HG03354 (cell line): ENCODE results near the gene IGFL2.
"Not testable (repeated sequence)": the region's sequence is repeated elsewhere in the genome, so short reads cannot be mapped to it uniquely, and the experiment has no call there.

Experiments
- ATAC-seq: cut with Tn5 transposase; IDR thresholded peaks from one replicate; pipeline ENCODE4 v1.9.1; 2021; ENCODE audit warnings: mild to moderate bottlenecking; ENCODE audit not compliant: unreplicated experiment, poor library complexity, severe bottlenecking

Gene IGFL2

DNA sequence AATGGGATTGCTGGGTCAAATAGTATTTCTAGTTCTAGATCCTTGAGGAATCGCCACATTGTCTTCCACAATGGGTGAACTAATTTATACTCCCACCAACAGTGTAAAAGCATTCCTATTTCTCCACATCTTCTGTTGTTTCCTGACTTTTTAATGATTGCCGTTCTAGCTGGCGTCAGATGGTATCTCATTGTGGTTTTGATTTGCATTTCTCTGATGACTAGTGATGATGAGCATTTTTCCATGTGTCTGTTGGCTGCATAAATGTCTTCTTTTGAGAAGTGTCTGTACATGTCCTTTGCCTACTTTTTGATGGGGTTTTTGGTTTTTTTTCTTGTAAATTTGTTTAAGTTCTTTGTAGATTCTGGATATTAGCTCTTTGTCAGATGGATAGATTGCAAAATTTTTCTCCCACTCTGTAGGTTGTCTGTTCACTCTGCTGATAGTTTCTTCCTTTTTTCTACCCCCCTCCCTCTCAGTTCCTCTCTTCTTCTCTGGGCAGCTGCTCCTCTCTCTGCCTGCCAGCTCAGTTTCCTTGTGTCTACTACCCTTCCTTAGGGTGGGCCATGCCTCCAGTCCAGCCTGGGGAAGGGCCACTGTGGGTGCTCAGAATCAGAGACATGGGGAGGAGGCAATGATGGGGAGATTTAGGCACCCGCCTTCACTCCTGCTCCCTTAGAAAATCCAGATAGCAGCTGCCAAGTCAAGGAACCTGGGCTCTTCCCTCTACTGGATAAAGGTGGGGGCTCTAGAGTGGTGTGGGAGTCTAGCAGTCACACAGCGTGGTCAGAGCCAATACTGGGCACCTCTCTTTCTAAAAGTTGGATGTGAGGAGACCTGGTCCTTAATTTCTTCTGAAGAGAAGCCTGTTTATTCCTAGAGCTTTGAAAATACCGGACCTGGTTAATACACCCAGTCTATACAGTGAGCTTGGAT lies 37.0 kb downstream of the IGFL2 start:
- ATAC-seq, result peak; percentile 46

DNA sequence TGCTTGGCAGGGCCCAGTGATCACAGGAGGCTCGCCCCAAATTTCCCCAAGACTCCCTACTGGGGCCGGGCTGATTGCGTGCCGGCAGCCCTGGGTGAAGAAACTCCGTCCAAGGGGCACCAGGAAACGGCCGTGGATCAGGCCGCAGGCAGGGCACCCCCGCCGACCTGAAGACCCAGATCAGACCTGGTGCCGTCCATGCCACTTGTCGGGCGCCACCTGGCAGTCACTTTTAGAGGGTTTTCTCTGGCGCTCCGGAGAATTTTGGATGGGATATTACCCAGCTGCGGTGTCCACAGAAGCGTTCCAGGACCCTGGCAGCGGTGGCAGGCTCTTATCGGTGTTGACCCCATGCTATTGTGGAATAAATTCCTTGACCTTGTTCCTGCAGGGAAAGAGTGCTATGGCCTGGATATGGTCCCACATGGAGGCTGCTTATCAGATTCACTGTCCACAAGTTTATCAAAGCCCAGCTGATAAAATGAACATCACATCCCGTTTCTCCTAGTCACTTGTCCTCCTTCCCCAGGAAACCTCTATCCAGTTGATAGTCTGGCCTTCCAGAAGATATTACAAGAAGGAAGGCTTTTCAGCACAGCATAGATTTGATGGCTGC lies 38.2 kb downstream of the IGFL2 start:
- ATAC-seq, result no peak

DNA sequence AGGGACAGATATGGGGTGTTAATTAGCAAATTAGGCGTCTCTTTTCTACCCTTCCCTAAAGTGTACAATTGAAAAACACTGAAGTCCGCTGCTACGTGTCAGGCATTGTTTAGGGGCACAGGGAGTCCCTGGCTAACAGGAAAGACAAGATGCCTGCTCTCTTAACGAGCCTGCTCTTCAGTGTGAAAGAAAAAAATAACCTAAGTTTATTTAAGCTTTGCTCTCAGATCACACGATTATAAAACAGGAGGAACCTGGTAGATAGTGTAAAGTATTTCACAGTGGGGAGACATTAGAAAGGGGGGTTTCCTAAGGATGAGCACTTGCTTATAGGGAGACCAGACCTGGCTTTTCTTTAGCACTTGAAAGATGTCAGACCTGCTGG lies 38.7 kb downstream of the IGFL2 start:
- ATAC-seq, result no peak

DNA sequence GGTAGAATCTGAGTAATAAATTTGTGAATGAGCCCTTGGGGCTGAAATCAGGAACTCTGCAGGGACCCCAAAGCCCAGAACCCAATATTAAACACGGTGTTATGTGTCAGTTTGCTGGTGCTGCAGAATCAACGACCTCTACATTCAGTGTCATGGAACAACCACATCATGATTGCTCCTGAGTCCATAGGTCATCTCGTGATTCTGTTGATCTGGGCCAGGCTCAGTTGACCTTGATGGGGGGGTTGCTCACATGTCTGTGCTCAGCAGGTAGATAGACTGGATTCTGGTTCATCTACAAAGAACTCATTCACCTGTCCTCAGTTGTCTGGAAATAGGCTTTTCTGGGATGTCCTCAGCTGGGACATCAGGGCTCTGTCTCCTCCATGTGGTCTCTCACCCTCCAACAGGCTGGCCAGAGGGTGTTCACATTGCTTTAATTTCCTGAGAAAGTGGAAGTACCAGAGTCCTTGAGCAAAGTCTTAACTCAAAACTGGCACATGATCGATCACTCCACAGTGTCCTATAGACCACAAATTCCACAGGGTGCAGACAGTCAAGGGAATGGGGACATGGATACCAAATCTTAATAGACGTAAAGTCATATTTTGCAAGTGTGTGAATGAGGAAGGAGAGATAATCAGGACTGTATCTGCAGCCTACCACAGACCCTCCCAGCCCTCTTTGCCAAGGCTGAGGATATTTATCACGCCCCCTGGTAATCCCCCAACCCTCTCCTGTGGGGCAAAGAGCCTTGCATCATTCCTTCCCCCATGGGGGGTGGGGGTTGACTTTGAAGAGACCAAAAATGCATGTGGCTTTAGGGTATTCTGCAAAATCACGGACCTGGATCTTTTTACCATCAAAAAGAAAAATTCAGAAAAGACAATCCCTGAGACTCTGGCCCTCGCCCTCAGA lies 42.2 kb downstream of the IGFL2 start:
- no peak for ATAC-seq

DNA sequence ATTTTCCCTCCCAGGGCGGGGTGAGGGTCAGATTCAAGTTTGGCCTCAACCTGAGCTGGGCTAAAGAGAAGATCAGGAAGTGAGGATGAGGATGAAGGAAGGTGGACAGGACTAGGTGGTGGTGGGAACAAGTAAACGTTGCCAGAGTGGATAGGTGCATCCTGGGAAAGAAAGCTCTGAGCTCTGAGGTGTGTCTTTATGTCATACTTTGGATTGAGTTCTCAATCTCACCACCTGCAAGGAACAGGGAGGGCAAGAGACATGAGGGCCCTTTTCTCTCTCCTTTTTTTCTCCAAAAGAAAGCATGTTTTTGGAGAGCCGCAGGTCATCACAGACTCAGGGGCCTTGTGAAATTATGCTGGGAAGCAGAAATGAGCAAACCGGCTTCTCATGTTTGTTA lies 43.3 kb downstream of the IGFL2 start:
- ATAC-seq, result no peak

DNA sequence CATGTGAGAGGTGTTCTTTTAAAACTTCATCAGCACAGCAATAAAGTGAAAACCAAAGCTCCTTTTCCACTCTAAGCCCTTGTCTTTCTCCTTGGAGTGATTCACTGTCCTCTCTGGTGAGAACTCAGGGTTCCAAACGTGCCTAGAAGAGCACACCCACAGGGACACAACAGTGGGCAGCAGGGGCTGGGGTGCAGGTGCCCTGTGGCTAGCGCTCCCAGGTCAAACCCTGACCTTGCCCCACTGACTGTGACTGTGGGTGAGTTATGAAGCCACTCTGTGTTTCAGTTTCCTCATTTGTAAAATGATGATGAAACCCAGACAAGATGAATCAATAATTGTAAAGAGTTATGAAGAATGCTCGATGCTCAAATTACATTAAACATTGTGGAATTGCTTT lies 43.9 kb downstream of the IGFL2 start:
- ATAC-seq, result no peak

DNA sequence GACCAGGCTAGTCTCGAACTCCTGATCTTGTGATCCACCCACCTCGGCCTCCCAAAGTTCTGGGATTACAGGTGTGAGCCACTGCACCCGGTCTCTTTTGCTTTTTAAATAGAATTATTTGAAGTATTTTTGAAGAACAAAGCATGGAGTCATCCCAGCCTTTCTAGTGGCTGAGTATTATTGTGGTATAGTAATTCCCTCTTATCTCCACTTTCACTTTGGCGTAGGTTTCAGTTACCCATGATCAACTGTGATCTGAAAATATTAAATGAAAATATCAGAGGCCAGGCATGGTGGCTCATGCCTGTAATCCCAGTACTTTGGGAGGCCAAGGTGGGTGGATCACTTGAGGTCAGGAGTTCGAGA lies 44.6 kb downstream of the IGFL2 start:
- not testable (repeated sequence) for ATAC-seq

DNA sequence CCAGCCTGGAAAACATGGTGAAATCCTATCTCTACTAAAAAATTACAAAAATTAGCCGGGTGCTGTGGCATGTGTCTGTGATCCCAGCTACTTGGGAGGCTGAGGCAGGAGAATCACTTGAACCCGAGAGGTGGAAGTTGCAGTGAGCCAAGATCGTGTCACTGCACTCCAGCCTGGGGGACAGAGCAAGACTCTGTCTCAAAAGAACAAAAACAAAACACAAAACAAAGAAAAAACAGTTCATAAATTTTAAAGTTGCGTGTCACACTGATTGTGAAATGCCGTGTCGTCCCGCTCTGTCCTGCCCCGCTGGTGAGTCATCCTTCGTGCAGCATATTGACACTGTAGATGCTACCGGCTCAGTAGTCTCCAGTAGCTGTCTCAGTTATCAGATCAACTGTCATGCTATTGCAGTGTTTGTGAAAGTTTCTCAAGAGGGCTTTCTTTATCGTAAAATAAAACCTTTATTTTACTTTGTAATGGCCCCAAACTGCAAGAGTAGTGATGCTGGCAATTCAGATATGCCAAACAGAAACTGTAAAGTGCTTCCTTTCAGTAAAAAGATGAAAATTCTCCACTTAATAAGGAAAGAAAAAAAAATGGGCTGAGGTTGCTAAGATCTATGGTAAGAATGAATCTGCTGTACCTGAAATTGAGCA lies 45.1 kb downstream of the IGFL2 start:
- no peak for ATAC-seq

DNA sequence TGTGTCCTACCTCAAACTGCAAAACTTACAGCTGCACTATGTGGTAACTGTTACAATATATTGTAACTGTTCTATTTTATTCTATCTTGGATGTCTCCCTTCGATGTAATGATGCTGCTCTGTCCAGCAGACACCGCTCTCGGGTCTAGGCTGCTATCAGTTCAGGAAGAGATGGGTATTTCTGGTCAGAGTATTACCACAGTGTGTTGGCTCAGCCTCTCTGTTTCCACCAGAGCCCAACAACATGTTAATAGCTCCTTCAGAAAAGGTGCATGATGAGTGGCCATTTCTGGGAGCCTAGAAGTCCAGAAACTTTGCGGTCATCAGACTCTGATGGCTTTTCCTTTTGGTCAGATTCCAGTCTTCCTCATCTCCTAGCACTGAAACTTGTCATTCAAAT lies 45.6 kb downstream of the IGFL2 start:
- no peak for ATAC-seq

DNA sequence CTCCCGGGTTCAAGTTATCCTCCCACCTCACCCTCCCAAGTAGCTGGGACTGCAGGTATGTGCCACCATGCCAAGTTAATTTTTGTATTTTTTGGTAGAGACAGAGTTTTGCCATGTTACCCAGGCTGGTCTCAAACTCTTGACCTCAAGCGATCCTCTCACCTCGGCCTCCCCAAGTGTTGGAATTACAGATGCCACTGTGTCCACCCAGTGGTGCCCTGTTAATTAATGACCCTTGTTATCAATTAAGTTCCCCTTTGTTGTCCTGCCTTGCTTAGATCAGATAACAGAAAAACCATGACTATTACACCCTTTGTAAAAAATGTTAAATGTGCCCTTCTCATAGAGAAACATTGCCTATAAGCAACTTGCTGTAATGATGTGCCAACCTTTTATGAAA lies 47.1 kb downstream of the IGFL2 start:
- ATAC-seq, result no peak

DNA sequence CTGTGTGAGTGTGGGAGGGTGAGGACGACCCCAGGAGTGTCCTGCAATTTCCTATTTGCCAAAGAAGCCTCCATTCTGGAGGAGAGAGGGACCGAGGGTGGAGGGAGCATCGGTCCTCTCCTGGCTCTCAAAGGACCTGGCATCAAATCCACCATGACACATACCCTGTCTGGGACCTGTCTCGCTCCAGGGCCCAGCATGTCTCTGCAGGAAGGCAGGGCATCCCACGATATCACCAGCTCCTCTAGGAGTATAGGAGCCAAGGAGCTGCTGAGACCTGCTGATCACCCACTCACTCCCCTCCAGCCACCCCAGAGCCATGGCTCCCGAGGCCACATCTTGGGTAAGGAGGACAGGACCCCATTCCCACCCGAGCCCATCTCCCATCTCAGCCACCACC lies 47.9 kb downstream of the IGFL2 start:
- ATAC-seq, result not testable (repeated sequence)

DNA sequence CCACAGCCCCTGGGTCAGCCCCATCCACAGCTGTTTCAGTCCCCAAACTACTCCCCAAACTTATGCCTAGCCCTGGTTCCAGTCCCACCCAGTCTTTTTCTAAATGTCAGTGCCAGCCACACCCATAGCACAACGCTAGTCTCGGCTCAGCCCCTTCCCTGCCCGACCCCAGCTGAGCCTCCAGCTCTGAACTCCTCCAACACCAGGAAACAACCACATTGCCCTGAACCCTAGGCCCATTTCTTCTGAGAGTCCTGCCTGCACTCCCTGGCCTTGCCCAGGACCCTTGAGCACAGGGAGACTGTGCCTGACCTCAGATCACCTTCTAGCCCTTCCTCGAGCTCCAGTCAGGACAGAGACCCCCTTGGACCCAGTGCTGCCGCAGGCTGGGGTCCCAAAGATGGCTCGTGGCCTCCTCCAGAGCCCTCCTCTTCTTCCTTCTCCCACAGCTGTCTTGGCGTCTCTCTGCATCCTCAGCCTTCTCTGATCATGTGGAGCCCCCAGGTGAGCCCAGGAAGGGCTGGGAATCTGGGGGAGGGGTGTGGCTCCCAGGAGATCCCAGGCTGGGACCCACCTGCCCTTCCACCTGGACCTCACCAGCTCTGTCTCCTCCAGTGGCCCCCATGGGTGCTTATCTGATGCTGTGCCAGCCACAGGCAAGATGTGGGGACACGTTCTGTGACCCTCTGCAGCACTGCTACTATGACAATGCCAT lies 48.5 kb downstream of the IGFL2 start:
- ATAC-seq, result no peak

DNA sequence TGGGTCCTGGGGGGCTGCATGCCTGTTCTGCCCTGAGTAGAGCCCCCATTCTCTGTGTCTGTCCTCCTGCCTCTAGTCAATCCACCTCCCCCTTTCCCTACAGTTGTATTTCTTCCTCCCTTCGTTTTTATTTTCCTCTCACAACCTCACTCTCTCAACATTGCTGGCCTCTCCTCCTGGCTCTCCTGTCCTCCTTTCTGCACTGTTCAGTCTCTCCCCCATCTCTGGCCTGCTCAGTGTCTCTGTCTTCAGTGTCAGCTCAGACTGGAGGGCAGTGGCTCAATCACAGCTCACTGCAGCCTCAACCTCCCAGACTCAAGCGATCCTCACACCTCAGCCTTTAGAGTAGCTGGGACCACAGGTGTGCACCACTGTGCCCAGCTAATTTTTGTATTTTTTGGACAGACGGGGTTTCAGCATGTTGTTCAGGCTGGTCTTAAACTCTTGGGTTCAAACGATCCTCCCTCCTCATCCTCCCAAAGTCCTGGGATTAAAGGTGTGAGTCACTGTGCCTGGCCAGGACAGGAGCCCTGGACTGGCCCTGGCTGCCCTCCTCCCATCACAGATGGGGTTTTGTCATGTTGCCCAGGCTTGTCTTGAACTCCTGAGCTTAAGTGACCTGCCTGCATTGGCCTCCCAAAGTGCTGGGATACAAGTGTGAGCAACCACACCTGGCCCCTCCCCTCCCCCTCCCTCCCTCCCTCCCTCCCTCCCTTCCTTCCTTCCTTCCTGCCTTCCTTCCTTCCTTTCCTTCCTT lies 49.5 kb downstream of the IGFL2 start:
- ATAC-seq, result no peak

DNA sequence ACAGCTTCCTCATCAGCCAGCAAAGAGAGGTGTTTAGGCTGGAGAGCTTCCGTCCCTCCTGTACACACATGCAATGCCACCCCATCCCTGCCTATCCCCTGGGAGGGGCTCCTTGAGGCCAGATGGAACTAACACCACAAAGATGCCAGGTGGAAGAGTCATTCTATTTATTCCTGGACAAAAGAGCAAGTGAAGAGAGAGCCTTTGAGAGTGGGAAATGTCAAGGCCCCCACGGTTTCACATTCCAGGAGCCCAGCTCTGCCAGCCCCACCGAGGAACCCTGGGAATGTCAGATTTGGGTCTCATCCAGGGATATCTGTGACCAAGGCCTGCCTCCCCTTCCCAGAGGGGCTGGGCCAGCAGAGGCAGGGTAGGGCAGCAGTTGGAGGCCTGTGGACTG lies 50.7 kb downstream of the IGFL2 start:
- ATAC-seq, result no peak

DNA sequence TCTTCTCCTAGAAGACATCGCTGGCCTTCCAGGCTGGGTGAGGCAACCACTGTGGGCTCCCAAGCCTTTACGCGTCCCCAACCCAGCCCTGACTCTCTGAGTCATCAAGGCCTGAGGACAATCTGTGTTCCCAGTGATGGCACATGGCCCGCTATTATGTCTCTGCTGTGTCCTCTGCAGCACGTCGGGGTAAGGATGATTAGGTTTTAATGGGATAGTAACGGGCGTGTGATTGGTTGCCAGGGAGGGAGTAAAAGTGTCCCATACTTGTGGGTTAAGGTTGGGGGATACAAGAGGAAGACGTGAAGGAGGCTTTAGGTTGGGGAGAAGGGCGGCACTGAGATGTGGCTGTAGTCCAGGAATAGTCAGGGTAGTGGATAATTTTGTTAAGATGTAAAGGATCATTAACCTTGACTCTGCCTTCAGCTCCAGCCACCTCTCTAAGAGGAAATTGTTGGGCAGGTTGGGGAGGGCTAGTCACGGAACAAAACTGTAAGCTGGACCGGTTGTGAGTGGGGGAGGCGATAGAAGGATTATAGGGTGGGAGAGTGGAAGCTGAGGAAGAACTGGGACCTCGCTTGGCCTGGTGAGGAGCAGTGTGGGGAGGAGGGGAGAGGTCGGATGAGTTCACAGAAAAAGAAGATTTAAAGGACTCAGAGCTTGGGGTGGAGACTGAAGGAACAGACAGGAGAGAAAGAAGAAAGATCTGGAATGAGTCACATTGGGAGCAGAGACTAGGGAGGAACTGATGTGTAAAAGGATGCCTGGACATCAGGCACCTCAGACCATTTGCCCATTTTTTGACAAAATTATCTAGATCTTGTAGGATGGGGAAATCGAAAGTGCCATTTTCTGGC lies 53.6 kb downstream of the IGFL2 start:
- ATAC-seq, result no peak

DNA sequence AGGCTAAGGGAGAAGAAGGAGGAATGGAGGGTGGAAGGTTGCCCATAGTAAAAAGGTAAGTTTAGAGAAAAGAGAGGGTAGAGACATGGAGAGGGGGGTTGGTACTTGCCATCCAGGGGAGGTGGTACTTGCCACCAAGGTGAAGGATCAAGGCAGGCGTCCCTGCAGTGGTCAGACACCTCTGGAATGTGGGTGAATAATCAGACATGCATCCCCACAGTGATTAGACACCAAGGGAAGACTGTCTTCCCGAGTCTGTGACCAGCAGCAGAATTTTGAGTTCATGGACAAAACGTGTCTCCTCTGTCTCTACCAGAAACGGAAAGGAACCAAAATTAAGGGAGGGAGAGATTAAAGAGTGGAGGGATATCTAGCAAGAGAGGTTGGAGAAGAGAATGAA lies 54.4 kb downstream of the IGFL2 start:
- ATAC-seq, result no peak

DNA sequence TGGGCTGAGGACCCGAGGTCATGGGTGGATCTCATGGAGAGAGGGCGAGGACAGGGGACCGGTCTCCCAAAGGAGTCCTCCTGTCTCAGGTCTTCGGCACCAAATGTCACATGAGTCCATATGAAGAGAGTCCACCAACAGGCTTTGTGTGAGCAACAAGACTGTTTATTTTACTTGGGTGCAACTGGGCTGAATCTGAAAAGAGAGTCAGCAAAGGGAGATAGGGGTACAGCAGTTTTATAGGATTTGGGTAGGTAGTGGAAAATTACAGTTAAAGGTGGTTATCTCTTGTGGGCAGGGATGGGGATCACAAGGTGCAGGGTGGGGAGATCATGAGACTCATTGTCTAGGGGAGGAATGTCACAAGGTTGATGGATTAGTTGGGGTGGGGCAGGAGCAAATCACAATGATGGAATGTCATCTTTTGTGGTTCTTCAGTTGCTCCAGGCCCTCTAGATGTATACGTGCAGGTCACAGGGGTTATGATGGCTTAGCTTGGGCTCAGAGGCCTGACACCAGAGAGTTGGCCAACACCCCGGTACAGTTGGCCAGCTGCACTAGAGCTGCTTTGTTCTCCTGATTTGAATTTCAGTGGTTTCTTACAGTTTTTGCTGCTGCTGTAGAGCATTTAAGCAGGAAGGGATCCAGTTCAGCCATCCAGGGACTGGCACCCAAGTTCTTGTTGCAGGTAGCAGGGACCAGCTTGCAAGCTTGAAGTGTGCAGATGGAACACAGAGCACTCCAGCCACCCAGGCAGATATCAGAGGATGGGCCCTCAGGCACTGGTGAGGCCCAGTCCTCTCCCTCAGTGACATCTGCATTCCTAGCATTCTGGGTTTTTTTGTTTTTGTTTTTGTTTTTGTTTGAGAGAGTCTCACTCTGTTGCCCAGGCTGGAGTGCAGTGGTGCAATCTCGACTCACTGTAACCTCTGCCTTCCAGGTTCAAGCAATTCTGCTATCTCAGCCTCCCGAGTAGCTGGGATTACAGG lies 55.1 kb downstream of the IGFL2 start:
- ATAC-seq, result no peak
